ENCODE measurements around the gene AP2A1.

DNA sequence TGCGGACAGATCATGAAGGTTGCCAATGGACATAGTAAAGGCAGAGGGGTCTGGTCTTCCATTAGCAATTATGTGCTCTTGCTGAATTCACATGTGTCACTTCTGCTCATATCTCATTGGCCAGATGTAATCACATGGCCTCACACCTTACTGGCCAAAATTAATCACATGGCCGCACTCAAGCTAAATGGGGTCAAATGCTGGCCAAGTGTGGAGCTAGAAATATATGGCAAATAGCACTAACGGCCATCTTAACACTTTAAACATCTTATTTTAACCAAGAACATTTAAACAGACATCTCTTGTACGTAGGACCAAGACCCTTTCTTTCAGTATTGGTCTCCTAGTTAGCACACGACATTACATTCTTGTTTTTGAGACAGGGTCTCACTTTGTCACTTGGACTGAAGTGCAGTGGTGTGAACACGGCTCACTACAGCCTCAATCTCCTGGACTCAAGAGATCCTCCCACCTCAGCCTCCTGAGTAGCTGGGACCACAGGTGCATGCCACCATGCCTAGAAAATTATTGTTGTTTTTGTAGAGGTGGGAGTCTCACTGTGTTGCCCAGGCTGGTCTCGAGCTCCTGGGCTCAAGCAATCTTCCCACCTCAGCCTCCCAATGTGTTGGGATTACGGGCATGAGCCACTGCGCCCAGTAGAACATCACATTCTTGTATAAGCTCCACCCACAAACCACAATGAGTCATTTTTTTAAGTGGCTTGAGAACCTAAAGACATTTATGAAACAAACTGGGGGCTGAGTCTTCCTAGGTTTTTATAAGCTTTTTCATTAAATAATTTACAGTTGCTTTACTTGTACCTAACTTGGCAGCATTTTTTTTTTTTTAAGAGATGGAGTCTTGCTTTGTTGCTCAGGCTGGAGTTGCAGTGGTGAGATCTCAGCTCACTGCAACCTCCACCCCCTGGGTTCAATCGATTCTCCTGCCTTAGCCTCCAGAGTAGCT is 81.2 kb downstream of the AP2A1 start:
- no peak for TF ChIP-seq EZH2phosphoT487 (conservative IDR thresholded peaks at IDR 0.05; ENCODE audit: low read length)
- TF ChIP-seq, protein P1, sequence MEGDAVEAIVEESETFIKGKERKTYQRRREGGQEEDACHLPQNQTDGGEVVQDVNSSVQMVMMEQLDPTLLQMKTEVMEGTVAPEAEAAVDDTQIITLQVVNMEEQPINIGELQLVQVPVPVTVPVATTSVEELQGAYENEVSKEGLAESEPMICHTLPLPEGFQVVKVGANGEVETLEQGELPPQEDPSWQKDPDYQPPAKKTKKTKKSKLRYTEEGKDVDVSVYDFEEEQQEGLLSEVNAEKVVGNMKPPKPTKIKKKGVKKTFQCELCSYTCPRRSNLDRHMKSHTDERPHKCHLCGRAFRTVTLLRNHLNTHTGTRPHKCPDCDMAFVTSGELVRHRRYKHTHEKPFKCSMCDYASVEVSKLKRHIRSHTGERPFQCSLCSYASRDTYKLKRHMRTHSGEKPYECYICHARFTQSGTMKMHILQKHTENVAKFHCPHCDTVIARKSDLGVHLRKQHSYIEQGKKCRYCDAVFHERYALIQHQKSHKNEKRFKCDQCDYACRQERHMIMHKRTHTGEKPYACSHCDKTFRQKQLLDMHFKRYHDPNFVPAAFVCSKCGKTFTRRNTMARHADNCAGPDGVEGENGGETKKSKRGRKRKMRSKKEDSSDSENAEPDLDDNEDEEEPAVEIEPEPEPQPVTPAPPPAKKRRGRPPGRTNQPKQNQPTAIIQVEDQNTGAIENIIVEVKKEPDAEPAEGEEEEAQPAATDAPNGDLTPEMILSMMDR (IDR thresholded peaks at IDR 0.05; ENCODE audit: insufficient read depth, low read length, poor library complexity, severe bottlenecking): no peak

Data from SU-DHL-6 (cell line).